Sigmoid colon (tissue), 4 donors: ENCODE data around the gene HORMAD2.

Experiments used
- EP300 ChIP-seq, 4 donors: sonication (generic); formaldehyde crosslinking; IDR thresholded peaks; one replicate each; pipeline ENCODE4 v1.6.1; 2017; ENCODE audit warnings: antibody characterized with exemption in 4 of 4
- POLR2A ChIP-seq, 2 donors: fragments of 450-650 bp; IDR thresholded peaks; one replicate each; pipeline ENCODE4 v1.6.1; 2016; ENCODE audit warnings: antibody characterized with exemption in 2 of 2, mild to moderate bottlenecking in 2 of 2, moderate library complexity in 2 of 2
- POLR2AphosphoS5 ChIP-seq, 4 donors: sonication (generic); formaldehyde crosslinking; IDR thresholded peaks; one replicate each; pipeline ENCODE4 v1.6.1; 2017; ENCODE audit warnings: antibody characterized with exemption in 4 of 4
- TF ChIP-seq, protein P1 (sequence below), 4 experiments: fragments of 450-650 bp in 3 of 4; fragments of 200-600 bp in 1 of 4; IDR thresholded peaks; one replicate each; pipeline ENCODE4 v1.5.1; 2016 to 2019; ENCODE audit warnings: antibody characterized with exemption in 4 of 4, mild to moderate bottlenecking in 3 of 4, moderate library complexity in 2 of 4

DNA sequence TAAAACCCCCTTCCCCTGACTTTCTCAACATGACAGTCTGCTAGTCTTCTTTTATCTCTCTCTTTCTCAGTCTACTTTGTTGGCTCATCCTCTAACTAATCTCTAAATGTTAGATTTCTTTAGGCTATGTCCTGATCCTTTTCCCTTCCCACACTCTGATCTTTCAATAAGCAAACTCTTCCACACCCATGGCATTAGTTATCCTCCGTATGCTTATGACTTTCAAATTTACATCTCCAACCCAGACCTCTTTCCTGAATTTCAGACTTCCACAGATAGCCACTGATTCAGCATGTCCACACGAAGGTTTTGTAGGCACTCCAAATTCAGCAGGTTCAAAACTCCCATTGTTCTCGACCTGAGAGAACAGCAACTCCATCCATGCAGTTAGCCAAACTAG is 90.7 kb downstream of the HORMAD2 start:
- TF ChIP-seq POLR2AphosphoS5 (IDR thresholded peaks at IDR 0.05), result no peak
- TF ChIP-seq, protein P1, sequence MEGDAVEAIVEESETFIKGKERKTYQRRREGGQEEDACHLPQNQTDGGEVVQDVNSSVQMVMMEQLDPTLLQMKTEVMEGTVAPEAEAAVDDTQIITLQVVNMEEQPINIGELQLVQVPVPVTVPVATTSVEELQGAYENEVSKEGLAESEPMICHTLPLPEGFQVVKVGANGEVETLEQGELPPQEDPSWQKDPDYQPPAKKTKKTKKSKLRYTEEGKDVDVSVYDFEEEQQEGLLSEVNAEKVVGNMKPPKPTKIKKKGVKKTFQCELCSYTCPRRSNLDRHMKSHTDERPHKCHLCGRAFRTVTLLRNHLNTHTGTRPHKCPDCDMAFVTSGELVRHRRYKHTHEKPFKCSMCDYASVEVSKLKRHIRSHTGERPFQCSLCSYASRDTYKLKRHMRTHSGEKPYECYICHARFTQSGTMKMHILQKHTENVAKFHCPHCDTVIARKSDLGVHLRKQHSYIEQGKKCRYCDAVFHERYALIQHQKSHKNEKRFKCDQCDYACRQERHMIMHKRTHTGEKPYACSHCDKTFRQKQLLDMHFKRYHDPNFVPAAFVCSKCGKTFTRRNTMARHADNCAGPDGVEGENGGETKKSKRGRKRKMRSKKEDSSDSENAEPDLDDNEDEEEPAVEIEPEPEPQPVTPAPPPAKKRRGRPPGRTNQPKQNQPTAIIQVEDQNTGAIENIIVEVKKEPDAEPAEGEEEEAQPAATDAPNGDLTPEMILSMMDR (IDR thresholded peaks at IDR 0.05), result no peak
- no peak for TF ChIP-seq POLR2A (IDR thresholded peaks at IDR 0.05)
- no peak for TF ChIP-seq EP300 (IDR thresholded peaks at IDR 0.05)
